GM19238 (cell line): ENCODE data around the gene MAEA.

ENCODE experiments used
- DNase-seq: peaks from one replicate; pipeline ENCODE4 v3.0.0; 2011; ENCODE audit warnings: low spot score; ENCODE audit not compliant: insufficient read length

Gene MAEA

DNA sequence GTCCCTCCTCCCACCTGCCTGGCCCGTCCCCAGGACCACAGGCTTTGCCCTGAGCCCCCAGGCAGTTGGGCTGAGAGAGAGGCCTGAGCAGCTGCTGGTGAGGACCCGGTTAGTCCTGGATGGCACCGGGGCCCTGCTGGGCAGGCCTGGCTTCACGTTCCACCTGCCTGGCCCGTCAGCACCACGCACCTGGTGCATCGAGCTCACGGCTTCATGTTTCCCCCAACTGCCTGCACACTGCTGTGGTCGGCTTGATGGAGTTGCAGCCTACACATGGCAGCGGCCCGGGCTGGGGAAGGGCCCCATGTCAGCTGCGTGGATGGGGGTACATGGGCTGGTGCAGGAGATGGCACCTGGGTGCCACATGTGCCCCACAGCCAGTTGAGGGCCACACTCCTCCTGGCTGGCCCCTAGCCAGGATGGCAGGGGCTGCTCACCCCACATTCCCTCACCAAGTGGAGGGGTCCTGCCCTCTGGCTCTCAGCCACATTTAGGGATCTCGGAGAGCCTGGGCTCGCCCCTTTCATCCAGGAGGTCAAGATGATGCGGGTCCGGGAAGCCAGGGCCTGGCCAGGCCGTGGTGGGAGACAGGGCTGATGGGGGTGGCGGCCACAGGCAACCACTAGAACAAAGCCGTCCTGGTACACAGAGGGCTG, 88.0 kb downstream of the MAEA start:
- no peak for DNase-seq

DNA sequence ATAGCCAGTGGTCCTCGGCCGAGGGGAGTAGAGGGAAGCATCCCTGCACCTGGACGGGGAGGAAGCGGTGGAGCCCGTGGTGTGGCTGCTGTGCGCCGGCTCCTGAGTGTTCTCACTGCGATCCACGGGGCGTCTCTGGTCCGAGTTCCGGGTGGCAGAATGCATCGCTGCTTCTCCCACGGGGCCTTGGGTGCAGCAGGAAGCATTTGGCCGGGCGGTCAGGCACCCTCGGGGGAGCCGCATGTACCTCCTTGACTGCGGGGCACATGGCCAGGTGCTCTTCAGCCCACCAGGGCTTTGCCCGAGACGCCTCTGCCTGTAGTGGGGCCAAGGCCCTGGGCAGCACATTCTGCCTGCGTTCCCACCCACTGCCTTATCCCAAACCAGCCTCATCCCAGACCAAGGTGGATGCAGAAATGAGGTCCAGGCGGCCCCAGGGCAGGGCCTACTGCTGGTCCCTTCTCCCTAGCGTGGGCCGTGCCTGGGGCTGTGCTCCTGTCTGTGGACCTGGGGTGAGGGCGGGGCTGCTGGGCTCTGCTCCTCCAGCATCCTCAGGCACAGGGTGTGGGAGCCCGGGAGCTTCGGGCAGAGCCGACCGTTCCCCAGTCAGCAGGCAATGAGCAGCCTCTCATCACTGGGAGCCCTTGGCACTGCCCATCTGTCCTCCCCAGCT, 89.0 kb downstream of the MAEA start:
- no peak for DNase-seq

DNA sequence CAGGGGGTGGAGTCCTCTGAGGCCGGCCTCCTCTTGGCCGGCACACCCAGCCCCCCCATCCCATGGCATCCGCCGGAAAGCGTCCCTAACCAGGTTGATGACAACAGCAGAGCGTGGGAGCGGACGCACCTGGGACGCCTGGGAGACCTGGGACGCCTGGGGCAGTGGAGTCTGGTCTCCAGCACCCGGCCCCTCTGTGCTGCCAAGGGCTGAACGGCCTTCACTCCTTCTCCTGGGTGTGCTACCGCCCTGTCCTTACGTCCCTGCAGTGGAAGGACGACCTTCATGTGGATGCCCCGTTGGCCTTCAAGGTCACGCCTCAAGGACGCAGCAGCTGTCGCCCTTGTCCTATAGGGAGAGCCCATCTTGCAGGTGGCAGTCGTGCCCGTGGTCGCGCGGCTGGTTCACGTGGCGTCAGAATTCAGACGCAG, 89.7 kb downstream of the MAEA start:
- no peak for DNase-seq

DNA sequence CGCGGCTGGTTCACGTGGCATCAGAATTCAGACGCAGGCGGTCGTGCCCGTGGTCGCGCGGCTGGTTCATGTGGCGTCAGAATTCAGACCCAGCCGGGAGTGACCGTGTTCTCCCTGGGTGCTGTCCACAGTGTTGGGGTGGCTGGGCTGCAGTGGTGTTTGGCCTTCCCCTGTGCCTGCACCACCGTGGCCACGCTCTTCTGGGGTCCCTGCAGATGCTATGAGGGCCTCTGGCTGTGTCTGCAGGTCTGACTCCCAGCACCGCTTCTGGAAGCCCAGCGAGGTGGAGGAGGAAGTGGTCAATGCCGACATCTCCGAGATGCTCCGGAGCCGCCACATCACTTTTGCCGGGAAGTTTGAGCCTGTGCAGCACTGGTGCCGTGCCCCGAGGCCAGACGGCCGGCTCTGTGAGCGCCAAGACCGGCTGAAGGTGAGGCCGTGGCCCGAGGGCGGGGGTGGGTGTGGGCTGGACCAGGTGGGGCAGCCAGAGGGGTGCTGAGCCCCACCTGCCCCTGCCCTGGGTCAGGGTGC, 90.2 kb downstream of the MAEA start:
- DNase-seq: no peak

DNA sequence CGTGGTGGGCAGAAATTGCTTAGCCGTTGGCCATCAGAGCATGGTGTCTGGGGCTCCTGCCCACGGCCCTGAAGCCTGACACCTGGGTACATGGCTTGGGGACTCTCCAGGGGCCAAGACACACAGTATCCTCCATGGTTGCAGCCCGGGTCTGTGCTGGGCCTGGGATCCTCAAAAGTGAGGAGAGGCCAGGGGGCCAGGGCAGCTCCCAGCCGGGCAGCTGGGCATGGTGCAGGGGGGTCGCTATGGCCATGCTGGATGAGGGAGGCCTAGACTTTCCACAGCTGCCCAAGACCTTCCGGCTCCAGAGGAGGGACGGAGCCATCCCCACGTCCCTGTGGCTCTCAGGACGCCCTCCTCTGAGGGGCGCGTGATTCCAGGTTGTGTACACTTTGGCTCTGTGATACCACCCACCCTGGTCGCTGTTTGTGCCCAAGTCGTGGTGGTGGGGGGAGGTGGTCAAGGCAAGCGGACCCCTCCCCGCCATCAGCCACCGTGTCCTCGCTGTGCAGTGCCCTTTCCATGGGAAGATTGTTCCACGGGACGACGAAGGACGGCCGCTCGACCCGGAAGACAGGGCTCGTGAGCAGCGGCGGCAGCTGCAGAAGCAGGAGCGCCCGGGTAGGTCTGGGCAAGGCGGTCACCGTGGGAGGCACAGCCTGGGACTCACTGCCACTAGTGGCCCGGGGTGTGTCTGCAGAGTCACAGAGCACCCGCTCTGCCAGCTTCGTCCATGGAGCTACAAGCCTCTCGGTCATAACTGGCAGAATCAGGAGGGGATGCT, 90.9 kb downstream of the MAEA start:
- no peak for DNase-seq

DNA sequence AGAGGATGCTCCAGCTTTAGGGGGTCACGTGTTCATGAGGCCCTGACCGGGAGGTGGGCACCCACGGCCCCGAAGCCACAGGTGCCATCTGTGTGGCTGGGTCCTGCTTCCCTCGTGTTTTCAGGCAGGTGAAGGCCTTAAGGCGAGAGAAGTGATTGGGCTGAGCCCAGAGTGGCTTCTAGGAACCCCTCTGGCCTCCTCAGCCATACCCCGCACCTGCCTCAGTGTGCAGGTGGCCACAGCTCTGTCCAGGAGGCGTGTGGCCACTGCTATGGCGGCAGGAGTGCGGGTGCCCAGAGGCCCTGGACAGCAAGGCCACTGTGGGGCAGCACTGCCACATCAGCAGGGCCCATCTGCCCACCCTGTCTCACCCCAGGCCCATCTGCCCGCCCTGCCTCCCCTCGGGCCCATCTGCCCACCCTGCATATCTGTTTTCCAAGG, 91.5 kb downstream of the MAEA start:
- no peak for DNase-seq

DNA sequence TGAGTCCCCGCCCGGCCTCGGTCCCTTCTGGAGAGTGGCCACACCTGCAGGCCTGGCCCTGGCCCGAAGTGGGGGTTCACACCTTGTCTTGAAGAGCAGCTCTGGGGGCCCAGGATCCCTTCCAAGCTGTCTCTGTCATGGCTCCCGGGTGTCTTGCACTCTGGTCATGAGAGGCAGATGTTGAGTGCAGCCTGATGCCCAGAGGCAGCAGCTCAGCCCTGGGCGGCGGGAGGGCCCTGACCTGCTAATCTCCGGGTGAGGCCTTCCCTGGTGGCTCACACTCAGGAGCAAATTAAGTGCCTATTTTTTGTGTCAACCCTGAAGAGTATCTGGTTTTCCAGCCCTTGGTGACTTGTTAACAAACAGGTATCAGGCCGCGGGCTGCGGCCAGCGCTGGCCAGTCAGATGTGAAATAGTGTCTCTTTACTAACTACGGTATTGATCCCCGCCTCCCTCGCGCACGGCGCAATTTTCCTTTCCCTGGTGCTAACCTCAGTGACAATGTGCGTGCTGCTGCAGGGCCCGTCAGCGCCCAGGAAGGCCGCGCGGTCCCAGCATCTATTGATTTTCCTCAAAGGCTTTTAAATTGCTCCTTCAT, 92.4 kb downstream of the MAEA start:
- DNase-seq: no peak

DNA sequence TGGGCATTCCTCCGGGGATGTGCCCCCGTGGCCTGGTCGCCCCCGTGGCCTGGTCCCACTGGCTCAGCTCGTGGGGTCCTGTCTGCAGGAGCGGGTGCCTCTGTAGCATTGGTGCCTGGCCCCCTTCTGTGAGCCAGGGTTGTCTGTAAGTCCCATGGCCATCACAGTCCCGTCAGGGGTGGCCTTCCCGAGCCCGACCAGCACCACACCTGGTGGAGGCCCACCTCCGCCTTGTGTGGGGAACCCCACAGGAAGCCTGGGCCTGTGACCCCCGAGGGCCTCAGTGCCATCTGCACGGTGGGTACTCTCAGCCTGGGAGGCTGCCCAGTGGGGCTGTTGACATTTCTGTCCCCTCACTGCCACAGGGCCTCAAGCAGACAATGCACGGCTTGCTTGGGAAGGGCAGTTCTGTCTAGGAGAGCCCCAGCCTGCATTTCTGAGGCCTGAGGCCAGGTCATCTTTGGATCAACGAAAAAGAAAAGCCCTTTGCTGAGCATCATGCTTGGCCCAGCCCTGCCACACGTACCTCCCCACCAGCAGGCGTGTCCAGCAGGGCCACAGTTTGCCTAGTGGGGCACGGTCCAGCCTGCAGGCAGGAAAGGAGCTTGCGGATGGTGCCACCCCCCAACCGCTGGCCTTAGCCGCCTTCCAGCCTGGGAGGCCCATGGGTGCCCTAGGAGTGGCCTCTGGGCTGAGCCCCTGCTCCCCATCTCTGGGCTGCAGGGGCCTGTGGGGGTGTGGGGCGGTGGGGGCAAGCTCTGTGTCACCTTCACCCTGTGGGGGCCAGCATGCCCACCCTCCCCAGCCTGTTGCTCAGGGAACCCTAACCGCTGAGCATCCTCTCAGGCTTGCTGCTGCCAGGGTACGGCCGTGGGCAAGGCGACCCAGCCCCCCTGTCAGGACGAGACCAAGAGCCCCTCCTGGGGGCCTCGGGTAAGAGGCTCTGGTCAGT, 93.4 kb downstream of the MAEA start:
- no peak for DNase-seq

DNA sequence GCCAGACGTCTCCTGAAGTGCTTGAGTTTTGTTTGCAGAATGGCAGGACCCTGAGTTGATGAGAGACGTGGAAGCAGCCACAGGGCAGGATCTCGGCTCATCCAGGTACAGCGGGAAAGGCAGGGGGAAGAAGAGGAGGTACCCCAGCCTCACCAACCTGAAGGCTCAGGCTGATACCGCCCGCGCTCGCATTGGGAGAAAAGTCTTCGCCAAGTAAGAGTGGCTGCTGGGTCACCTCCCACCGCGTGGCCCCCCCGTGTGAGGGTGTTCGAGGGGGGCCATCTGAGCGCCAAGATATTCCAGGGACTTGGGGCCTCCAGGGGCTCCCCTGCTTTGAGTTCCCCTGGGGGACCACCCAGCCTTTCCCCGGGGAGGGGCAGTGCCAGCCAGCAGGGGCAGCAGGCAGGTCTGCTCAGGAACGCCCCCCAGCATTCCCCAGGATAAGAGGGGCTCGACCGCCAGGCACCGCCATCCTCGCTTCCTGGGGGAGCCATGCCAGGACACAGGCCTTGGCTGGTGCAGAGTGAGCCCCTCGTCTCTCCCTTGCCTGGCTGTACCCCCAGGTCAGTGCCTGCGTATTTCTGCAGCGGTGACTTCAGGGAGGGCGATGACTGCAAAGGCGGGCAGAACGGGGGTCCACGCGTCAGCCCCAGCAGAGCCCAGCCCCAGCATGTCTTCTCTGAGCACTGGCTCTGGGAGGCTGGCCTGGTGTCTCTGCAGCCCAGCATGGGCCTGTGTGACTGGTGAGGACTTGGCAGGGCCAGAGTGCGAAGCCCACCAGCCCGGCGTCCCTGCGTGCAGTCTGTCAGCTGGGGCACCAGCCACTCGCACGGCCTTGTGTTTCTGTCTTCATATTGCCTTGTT, 94.3 kb downstream of the MAEA start:
- DNase-seq: no peak

DNA sequence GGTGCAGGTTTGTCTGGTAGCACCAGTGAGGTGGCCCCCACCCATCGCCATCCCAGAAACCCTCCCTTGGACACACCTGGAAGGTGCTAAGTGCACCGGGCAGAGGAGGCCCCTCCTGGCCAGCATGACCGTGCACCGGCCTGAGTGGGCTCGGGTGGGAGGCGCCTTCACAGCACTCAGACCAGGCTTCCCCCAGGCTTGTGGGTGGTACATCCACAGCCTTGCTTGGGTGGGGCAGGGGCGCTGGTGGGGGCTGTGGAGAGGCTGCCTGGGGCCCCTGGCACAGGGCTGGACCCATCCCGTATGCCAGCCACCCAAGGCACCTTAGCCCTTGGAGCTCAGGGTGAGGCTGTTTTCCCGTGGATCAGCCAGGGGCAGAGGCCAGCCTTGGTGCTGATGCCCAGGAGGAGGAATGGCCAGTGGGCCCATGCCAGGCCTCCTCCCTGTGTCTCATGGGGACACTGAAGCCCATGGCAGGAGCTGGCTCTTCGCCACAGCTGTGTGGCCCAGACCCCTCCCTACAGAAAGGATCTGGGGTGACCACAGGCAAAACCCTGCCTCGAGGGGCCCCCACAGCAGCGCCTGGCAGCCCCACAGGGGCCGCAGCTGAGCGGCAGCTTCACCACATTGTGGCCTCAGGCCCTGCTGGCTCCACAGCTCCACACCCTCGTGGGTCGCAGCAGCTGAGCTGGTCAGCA, 95.1 kb downstream of the MAEA start:
- DNase-seq: no peak

DNA sequence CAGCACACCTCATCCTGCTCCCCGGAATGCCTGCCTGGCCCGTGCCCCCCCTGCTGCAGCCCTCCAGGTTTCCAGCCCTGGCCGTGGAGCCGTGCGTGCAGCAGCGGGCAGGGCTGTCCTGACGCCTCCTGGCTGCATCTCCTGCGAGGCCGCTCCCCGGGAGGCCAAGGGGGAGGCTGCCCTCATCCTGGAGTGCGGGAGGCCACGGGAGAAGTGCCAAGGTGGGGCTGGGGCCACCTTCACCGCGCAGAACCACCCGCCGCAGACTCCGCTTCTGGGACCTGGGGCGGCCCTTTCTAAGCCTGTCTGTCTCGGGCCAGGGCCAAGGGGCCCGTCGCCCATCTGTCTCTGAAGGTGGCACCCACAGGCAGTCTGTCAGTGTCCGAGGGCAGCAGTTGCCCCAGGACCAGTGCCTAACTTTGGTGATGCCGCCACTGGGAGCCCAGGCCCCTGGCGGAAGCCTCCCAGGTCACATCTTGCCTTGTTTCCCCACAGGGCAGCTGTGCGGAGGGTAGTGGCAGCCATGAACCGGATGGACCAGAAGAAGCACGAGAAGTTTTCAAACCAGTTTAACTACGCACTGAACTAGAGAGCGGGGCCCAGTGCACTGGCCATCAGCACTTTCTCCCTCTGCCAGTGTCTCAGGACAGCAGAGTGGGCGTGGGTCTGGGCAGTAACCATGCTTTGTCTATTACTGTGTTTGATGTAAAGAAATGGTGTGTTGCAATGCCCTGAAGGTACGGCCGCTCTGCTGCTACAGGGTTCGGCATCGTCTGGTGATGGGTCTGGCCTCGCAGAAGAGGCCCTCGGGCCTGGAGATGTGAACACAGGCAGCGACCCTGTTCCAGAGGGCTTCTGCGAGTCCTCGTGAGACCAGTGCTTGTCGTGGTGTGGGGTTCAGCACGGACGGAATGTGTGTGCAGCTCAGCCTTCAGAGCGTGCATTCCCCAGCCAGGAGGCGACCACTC, 96.0 kb downstream of the MAEA start:
- no peak for DNase-seq
